ENCODE results near the gene CAT.

- TF ChIP-seq ARNT (IDR thresholded peaks at IDR 0.05) (no peak), RFX5 (IDR thresholded peaks at IDR 0.05; ENCODE audit: low read depth, low read length) (no peak), SOX6 (IDR thresholded peaks at IDR 0.05) (no peak), ZNF23 (CRISPR knock-in tag; IDR thresholded peaks at IDR 0.05) (no peak), THAP7 (CRISPR knock-in tag; IDR thresholded peaks at IDR 0.05) (no peak), CTCF (IDR thresholded peaks at IDR 0.05 in 2 of 3, conservative IDR thresholded peaks at IDR 0.05 in 1 of 3; ENCODE audit: insufficient read depth in 2 of 3, low read depth in 1 of 3, low read length in 3 of 3) (no peak), MYC (IDR thresholded peaks at IDR 0.05; ENCODE audit: low read depth, low read length) (no peak), MYC (CRISPR knock-in tag; IDR thresholded peaks at IDR 0.05; ENCODE audit: borderline replicate concordance, low read depth) (no peak), ATF3 (IDR thresholded peaks at IDR 0.05) (no peak), ATF3 (CRISPR knock-in tag; conservative IDR thresholded peaks at IDR 0.05) (no peak)
- TF ChIP-seq, protein P1, sequence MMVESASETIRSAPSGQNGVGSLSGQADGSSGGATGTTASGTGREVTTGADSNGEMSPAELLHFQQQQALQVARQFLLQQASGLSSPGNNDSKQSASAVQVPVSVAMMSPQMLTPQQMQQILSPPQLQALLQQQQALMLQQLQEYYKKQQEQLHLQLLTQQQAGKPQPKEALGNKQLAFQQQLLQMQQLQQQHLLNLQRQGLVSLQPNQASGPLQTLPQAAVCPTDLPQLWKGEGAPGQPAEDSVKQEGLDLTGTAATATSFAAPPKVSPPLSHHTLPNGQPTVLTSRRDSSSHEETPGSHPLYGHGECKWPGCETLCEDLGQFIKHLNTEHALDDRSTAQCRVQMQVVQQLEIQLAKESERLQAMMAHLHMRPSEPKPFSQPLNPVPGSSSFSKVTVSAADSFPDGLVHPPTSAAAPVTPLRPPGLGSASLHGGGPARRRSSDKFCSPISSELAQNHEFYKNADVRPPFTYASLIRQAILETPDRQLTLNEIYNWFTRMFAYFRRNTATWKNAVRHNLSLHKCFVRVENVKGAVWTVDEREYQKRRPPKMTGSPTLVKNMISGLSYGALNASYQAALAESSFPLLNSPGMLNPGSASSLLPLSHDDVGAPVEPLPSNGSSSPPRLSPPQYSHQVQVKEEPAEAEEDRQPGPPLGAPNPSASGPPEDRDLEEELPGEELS (CRISPR knock-in tag; IDR thresholded peaks at IDR 0.05; ENCODE audit: borderline replicate concordance): no peak
- TF ChIP-seq, protein P2, sequence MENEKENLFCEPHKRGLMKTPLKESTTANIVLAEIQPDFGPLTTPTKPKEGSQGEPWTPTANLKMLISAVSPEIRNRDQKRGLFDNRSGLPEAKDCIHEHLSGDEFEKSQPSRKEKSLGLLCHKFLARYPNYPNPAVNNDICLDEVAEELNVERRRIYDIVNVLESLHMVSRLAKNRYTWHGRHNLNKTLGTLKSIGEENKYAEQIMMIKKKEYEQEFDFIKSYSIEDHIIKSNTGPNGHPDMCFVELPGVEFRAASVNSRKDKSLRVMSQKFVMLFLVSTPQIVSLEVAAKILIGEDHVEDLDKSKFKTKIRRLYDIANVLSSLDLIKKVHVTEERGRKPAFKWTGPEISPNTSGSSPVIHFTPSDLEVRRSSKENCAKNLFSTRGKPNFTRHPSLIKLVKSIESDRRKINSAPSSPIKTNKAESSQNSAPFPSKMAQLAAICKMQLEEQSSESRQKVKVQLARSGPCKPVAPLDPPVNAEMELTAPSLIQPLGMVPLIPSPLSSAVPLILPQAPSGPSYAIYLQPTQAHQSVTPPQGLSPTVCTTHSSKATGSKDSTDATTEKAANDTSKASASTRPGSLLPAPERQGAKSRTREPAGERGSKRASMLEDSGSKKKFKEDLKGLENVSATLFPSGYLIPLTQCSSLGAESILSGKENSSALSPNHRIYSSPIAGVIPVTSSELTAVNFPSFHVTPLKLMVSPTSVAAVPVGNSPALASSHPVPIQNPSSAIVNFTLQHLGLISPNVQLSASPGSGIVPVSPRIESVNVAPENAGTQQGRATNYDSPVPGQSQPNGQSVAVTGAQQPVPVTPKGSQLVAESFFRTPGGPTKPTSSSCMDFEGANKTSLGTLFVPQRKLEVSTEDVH (IDR thresholded peaks at IDR 0.05; ENCODE audit: low read depth, partially characterized antibody): no peak
- TF ChIP-seq, protein P3, sequence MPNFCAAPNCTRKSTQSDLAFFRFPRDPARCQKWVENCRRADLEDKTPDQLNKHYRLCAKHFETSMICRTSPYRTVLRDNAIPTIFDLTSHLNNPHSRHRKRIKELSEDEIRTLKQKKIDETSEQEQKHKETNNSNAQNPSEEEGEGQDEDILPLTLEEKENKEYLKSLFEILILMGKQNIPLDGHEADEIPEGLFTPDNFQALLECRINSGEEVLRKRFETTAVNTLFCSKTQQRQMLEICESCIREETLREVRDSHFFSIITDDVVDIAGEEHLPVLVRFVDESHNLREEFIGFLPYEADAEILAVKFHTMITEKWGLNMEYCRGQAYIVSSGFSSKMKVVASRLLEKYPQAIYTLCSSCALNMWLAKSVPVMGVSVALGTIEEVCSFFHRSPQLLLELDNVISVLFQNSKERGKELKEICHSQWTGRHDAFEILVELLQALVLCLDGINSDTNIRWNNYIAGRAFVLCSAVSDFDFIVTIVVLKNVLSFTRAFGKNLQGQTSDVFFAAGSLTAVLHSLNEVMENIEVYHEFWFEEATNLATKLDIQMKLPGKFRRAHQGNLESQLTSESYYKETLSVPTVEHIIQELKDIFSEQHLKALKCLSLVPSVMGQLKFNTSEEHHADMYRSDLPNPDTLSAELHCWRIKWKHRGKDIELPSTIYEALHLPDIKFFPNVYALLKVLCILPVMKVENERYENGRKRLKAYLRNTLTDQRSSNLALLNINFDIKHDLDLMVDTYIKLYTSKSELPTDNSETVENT (CRISPR knock-in tag; IDR thresholded peaks at IDR 0.05): no peak
These were observed 13.4 kb upstream of the CAT start for GRCh38 chr11:34425360-34425759.
